H9 (cell line): Measurements from ENCODE around the gene RAI1. TPM values are rescaled to one million over a fixed set of nuclear protein-coding genes. Genes with fewer than 3 reads are reported as not detected.

Source experiments
- DNase-seq: peaks from one replicate; pipeline ENCODE4 v3.0.0-alpha.2; 2017
- H2AFZ ChIP-seq: one replicate; pipeline ENCODE4 v1.6.1; 2013; ENCODE audit warnings: mild to moderate bottlenecking, low read length, control low read depth, moderate library complexity
- H2AK5ac ChIP-seq: 2 replicates; pipeline ENCODE4 v1.6.1; 2013; ENCODE audit warnings: low read length, control low read depth, mixed read lengths; ENCODE audit not compliant: insufficient read length
- H2BK120ac ChIP-seq: one replicate; pipeline ENCODE4 v1.6.1; 2013; ENCODE audit warnings: low read depth, mild to moderate bottlenecking, low read length, control low read depth, inconsistent platforms; ENCODE audit not compliant: poor library complexity, severe bottlenecking
- H2BK12ac ChIP-seq: 2 replicates; pipeline ENCODE4 v1.6.1; 2013; ENCODE audit warnings: low read length, control low read depth, mixed read lengths, low read depth; ENCODE audit not compliant: insufficient read length
- H2BK15ac ChIP-seq: 2 replicates; pipeline ENCODE4 v1.6.1; 2013; ENCODE audit warnings: low read depth, low read length, control low read depth
- H2BK20ac ChIP-seq: one replicate; pipeline ENCODE4 v1.6.1; 2013; ENCODE audit warnings: low read depth, mild to moderate bottlenecking, low read length, control low read depth, inconsistent platforms; ENCODE audit not compliant: poor library complexity, severe bottlenecking
- H2BK5ac ChIP-seq: 2 replicates; pipeline ENCODE4 v1.6.1; 2013; ENCODE audit warnings: low read length, control low read depth, mixed read lengths; ENCODE audit not compliant: insufficient read length
- H3K14ac ChIP-seq: 2 replicates; pipeline ENCODE4 v1.6.1; 2013; ENCODE audit warnings: low read length, control low read depth; ENCODE audit not compliant: insufficient read depth
- H3K18ac ChIP-seq: 2 replicates; pipeline ENCODE4 v1.6.1; 2013; ENCODE audit warnings: low read depth, mild to moderate bottlenecking, mixed read lengths, low read length, control low read depth; ENCODE audit not compliant: insufficient read length
- H3K23ac ChIP-seq: 2 replicates; pipeline ENCODE4 v1.6.1; 2013; ENCODE audit warnings: low read length, control low read depth, mixed read lengths, low read depth; ENCODE audit not compliant: insufficient read length
- H3K23me2 ChIP-seq: 2 replicates; pipeline ENCODE4 v1.6.1; 2013; ENCODE audit warnings: low read depth, mild to moderate bottlenecking, mixed read lengths, low read length, control low read depth; ENCODE audit not compliant: insufficient read length, poor library complexity, severe bottlenecking
- H3K27ac ChIP-seq: 2 replicates; pipeline ENCODE4 v1.5.1; 2013; ENCODE audit warnings: low read length, control low read depth, mixed read lengths, low read depth; ENCODE audit not compliant: insufficient read length
- H3K27me3 ChIP-seq: 2 replicates; pipeline ENCODE4 v1.6.1; 2013; ENCODE audit warnings: low read length, control low read depth, inconsistent platforms; ENCODE audit not compliant: insufficient read depth
- H3K4ac ChIP-seq: 2 replicates; pipeline ENCODE4 v1.6.1; 2013; ENCODE audit warnings: low read depth, mild to moderate bottlenecking, control low read depth, inconsistent platforms, low read length, moderate library complexity
- H3K4me1 ChIP-seq: 2 replicates; pipeline ENCODE4 v1.6.1; 2013; ENCODE audit warnings: low read length, control low read depth, inconsistent platforms; ENCODE audit not compliant: insufficient read depth
- H3K4me2 ChIP-seq: 2 replicates; pipeline ENCODE4 v1.6.1; 2013; ENCODE audit warnings: low read length, control low read depth, mixed read lengths; ENCODE audit not compliant: insufficient read length, insufficient read depth
- H3K56ac ChIP-seq: 2 replicates; pipeline ENCODE4 v1.6.1; 2013; ENCODE audit warnings: low read depth, mild to moderate bottlenecking, mixed read lengths, low read length, control low read depth; ENCODE audit not compliant: insufficient read length
- H3K79me1 ChIP-seq: 2 replicates; pipeline ENCODE4 v1.6.1; 2013; ENCODE audit warnings: low read depth, mild to moderate bottlenecking, moderate library complexity, low read length, control low read depth, inconsistent platforms; ENCODE audit not compliant: insufficient read depth, poor library complexity, severe bottlenecking
- H3K79me2 ChIP-seq: 2 replicates; pipeline ENCODE4 v1.6.1; 2013; ENCODE audit warnings: low read length, control low read depth, inconsistent platforms; ENCODE audit not compliant: insufficient read depth
- H3K9ac ChIP-seq: 2 replicates; pipeline ENCODE4 v1.6.1; 2013; ENCODE audit warnings: low read length, control low read depth, mixed read lengths; ENCODE audit not compliant: insufficient read length; ENCODE audit errors: extremely low read depth
- H3K9me3 ChIP-seq: one replicate; pipeline ENCODE4 v1.6.1; 2013; ENCODE audit warnings: low read depth, low read length, inconsistent platforms; ENCODE audit not compliant: control insufficient read depth
- H3T11ph ChIP-seq: one replicate; pipeline ENCODE4 v1.6.1; 2013; ENCODE audit warnings: mild to moderate bottlenecking, low read length, control low read depth, inconsistent platforms
- H4K20me1 ChIP-seq: one replicate; pipeline ENCODE4 v1.6.1; 2013; ENCODE audit not compliant: control insufficient read depth, insufficient read length, insufficient read depth
- H4K5ac ChIP-seq: 2 replicates; pipeline ENCODE4 v1.6.1; 2013; ENCODE audit warnings: low read depth, mild to moderate bottlenecking, mixed read lengths, low read length, control low read depth; ENCODE audit not compliant: insufficient read length
- H4K8ac ChIP-seq: replicated peaks from 2 replicates; pipeline ENCODE4 v1.6.1; 2013; ENCODE audit warnings: low read length, control low read depth, mixed read lengths, low read depth; ENCODE audit not compliant: insufficient read length
- H4K91ac ChIP-seq: 2 replicates; pipeline ENCODE4 v1.6.1; 2013; ENCODE audit warnings: low read depth, mild to moderate bottlenecking, moderate library complexity, mixed read lengths, low read length, control low read depth; ENCODE audit not compliant: insufficient read length
- H3K27ac Mint-ChIP-seq, 3 experiments: 2 replicates in 2 of 3; 3 replicates in 1 of 3; pipeline ENCODE4 v1.8.0; 2020 to 2021; ENCODE audit warnings: mixed read lengths in 3 of 3, mild to moderate bottlenecking in 1 of 3, moderate library complexity in 1 of 3
- H3K27me3 Mint-ChIP-seq: 2 replicates; pipeline ENCODE4 v1.8.0; 2021; ENCODE audit warnings: low read depth, mild to moderate bottlenecking, moderate library complexity, mixed read lengths
- H3K36me3 Mint-ChIP-seq, 3 experiments: 2 replicates in 2 of 3; 3 replicates in 1 of 3; pipeline ENCODE4 v1.8.0; 2020 to 2021; ENCODE audit warnings: low read depth in 3 of 3, mixed read lengths in 3 of 3; ENCODE audit not compliant: insufficient read depth in 1 of 3
- H3K4me1 Mint-ChIP-seq, 2 experiments: 2 replicates each; pipeline ENCODE4 v1.8.0; 2020; ENCODE audit warnings: mixed read lengths in 2 of 2
- H3K4me3 Mint-ChIP-seq, 2 experiments: 2 replicates in 1 of 2; 3 replicates in 1 of 2; pipeline ENCODE4 v1.8.0; 2020 to 2021; ENCODE audit warnings: mild to moderate bottlenecking in 2 of 2, mixed read lengths in 2 of 2, moderate library complexity in 1 of 2
- H3K9me3 Mint-ChIP-seq, 2 experiments: 2 replicates in 1 of 2; 3 replicates in 1 of 2; pipeline ENCODE4 v1.8.0; 2020; ENCODE audit warnings: mild to moderate bottlenecking in 2 of 2, mixed read lengths in 2 of 2, moderate library complexity in 1 of 2
- CTCF ChIP-seq: fragments of 200-600 bp; sonication (generic); conservative IDR thresholded peaks from 3 replicates; pipeline ENCODE4 v1.8.0; 2021; ENCODE audit warnings: antibody characterized with exemption, mild to moderate bottlenecking
- WGBS: extraction: QIAGEN DNeasy Blood & Tissue Kit; methylation state at CpG from one replicate; pipeline ENCODE4 v1.1.7; 2013; ENCODE audit warnings: missing lambda C conversion rate, low lambda C conversion rate, mixed read lengths; ENCODE audit not compliant: insufficient read length; ENCODE audit errors: extremely low coverage; 5-methylcytosine and 5-hydroxymethylcytosine counted together
- total RNA-seq: library from RNA; stranded (reverse); gene quantifications from 2 replicates; pipeline ENCODE4 v1.2.1, GENCODE V29; 2021

The RAI1 gene
- total RNA-seq, 1 experiment from 2014 or later = 1.5 TPM

DNA sequence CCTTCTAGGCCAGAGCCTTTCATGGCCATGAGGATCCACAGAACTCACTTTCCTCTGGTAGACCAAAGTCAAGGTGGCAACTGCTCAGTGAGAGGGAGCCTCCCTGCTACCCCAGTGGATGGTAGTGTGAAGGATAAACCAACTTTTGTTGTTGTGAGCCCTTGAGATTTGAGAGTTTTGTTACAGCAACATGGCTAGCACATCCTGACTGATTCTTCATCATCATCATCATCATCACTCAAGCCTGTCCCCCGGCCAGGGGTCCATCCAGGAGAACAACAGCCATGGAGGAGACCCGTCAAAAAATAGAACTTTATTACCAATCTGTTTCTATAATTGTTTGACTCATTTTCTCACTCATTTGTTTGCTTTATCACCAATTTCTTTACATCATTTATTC lies 23.7 kb downstream of the RAI1 start:
- no peak overlapping the region for H2BK120ac ChIP-seq
- H3K9me3 ChIP-seq = no peaks in the 10 kb centered on the region
- H3K27ac ChIP-seq = no peak overlapping the region
- no peak overlapping the region for H3K18ac ChIP-seq
- no peak overlapping the region for H2AFZ ChIP-seq
- no CpG with 5 or more reads among the region's 2 CpGs for WGBS
- no peak overlapping the region for H3K23ac ChIP-seq
- H3K79me1 ChIP-seq = no peaks in the 10 kb centered on the region
- no peak overlapping the region for H2BK12ac ChIP-seq
- peaks cover 0 to 5% of the 10 kb centered on the region in 2 experiments; a peak in 3 of 5 replicates for H3K9me3 Mint-ChIP-seq
- H3K27ac Mint-ChIP-seq = no peak overlapping the region
- H3K9ac ChIP-seq = no peak overlapping the region
- H3K36me3 Mint-ChIP-seq = peaks cover 0 to 2% (median 1%) of the 10 kb centered on the region in 3 experiments; a peak in 3 of 7 replicates
- no peak for TF ChIP-seq CTCF
- no peak for DNase-seq
- H3T11ph ChIP-seq = no peak overlapping the region
- no peak overlapping the region for H3K4me2 ChIP-seq
- no peak overlapping the region for H3K56ac ChIP-seq
- no peak overlapping the region for H2BK15ac ChIP-seq
- no peak overlapping the region for H2AK5ac ChIP-seq
- no peak overlapping the region for H4K5ac ChIP-seq
- H2BK5ac ChIP-seq = no peak overlapping the region
- H3K14ac ChIP-seq = no peak overlapping the region
- H4K20me1 ChIP-seq = peaks cover 2% of the 10 kb centered on the region
- H3K4me1 ChIP-seq = peaks cover under 1% of the 10 kb centered on the region; the same call in 1 of the 2 replicates
- H4K91ac ChIP-seq = no peak overlapping the region
- peaks cover 27 to 50% of the 10 kb centered on the region in 2 experiments for H3K4me1 Mint-ChIP-seq
- H2BK20ac ChIP-seq = no peak overlapping the region
- no peaks in the 10 kb centered on the region for H3K23me2 ChIP-seq
- H4K8ac ChIP-seq = no peak overlapping the region
- no peak overlapping the region for H3K4ac ChIP-seq
- H3K79me2 ChIP-seq = no peaks in the 10 kb centered on the region
- H3K27me3 ChIP-seq = peaks cover 45% of the 10 kb centered on the region
- peaks cover 99% of the 10 kb centered on the region for H3K27me3 Mint-ChIP-seq
- no peak overlapping the region for H3K4me3 Mint-ChIP-seq
